GM18909 (cell line): ENCODE data around the gene SRGAP1.
"Not testable (repeated sequence)": the region's sequence is repeated elsewhere in the genome, so short reads cannot be mapped to it uniquely, and the experiment has no call there.

Experiments
- ATAC-seq: cut with Tn5 transposase; IDR thresholded peaks from one replicate; pipeline ENCODE4 v1.9.1; 2021; ENCODE audit warnings: mild to moderate bottlenecking; ENCODE audit not compliant: unreplicated experiment, poor library complexity

SRGAP1 gene

DNA sequence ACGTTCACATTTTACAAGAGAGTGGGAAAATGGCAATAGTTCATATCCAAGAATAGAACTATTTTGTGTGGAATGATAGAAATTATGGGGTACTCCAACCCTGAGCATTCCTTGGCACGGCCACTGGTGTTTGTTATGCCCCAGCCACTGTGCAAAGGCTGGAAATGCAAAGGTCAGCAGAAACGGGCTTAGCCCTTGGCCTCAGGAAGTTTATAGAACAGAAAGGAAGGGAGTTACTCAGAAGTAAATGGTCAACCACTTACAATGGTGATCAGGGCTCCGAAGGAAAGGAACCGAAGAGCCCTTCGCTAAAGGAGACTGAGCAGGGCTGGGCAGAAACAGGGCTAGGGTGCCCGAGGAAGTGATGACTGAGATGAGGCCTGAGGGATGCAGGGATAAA is 332.5 kb downstream of the SRGAP1 start:
- no peak for ATAC-seq

DNA sequence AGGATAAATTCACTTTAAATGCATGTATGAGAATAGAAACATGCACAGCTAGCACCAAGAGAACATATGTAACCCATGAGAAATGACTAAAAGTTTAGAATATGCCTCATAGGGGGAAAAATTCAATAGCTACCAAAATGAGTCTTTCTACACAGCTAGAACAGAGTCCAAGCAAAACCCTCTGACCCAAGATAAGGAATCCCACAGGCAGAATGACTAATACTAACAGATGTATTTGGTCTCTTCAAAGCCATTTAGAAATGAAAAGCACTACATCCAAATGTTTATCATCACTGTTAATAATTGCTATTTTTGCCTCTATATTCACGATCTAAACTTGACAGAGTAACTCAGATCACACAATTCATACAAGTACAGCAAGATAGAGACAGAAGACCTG is 333.6 kb downstream of the SRGAP1 start:
- no peak for ATAC-seq

DNA sequence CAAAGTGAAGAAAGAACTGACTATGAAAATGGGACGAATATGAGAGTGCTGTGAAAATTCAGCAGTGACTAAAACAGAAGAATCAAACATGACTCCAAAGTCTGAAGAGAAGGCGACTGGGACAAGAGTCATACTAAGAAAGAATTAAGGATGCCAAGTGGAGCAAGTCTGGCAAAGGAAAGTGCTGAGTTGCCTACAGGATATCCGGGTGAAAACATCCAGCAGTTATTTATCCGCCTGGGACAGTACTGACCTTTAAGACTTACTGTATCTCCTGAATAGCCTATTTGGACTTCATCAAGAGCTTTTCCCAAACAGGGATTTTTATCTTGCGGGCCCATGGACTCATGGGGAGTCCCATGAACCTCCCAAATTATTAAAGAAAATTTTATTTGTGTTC is 336.5 kb downstream of the SRGAP1 start:
- ATAC-seq, result no peak

DNA sequence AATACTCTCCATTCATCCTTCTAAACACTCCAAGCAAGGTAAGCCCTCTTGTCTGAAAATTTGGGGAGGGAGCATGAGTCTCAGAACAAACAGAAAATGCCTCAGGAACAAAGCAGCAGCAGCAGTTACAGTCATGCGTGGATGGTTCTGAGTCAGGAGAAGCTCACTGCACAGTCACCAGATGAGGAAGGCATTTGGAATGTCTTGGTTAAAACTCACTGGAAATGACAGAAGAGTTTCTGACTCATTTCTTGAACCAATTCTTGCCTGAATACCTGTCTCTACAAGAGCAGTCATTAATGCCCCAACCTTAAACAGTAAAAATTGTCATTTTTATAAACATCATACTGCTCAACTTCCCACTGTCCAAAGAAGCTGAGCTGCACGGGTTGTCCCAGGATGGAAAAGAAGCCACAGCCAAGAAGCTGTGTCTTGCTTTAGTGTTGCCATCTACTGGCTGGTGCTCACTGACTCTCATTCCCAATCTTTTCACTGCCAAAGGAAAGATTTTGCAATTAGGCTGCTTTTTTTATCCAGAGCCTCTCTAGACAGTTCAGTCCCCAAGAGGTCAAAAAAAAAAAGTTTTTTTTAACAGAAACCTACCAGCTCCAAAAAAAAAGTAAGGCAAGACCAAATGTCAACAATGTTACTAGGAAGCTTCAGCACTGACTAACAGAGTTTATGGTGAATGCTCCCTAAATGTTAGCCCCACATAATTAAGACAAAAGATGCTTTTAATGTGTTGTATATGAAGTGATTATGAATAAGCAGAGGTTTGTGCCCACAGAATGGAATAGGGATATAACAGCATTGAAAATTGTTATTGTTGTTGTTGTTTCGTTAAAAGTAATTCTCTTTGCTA is 337.2 kb downstream of the SRGAP1 start:
- ATAC-seq, result no peak

DNA sequence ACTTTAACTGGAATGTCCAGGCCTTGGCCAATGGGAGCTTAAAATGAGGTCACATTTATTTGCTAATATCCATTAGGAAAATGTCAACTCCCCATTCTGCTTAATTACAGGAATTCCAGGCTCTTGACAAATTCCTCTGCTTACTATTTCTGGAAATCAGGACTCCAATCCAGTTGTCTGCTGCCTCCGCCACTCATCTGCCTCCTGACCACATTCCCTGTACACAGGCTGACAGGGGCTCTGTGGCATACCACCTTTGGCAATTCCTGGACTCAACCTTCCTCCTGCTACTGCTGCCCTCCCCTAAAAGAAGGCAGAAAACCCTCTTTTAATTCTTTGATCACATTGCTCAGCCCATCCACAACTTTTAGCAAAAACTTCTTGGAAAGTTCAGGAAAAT is 339.7 kb downstream of the SRGAP1 start:
- ATAC-seq, result no peak

DNA sequence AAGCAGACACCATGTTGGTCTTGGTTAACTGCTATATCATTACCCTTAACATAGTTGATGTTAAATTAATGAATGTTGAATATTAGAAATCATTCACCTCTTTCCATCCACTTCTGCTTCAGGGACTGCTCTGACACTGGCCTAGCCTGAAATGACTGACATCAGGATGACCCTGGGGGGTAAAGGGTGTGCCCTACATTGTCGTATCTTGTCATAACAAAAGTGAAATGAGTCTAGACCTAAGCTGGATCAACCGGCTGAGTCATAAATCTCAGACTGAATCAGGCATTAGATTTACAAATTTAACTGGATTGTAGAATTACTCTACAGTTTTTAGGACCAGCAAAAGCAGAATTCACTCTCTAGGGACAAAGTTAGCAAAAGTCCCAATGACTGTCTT is 342.3 kb downstream of the SRGAP1 start:
- ATAC-seq, result peak; percentile 84

DNA sequence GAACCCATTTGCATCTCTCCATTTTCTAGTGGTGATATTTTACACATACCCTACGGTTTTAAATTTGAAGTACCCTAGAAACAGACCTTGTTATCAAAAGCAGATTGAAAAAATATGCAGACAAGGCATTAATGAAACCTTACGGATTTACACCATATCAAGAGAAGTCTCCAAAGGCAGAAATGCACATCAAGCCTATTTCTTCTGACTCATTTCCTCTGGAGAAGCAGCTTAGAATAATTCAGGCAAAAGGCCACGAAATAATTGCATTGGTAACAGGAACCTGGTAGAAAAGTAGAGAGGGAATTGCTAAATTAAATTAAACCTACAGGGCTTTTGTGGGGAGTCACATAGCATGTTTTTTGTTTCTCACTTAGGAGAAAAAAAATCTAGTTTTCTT is 342.9 kb downstream of the SRGAP1 start:
- ATAC-seq, result no peak

DNA sequence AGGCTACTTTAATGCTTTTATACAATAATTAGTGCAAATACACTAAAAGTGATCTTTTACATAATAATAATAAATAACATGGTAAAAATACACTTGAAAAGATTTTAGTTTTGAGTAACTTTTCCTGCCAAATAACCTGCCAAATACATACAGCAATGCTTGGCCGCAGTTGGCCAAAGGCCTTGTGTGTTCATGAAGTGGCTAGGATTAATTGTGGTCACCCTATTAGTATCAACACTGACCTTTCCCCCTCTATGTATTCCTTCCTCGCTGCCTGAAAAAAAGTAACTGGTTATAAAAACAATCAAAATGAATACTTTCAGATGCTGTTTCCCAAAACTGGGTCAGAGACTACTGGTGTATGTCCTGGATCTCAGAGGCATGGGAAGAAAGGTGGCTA is 343.3 kb downstream of the SRGAP1 start:
- ATAC-seq, result no peak

DNA sequence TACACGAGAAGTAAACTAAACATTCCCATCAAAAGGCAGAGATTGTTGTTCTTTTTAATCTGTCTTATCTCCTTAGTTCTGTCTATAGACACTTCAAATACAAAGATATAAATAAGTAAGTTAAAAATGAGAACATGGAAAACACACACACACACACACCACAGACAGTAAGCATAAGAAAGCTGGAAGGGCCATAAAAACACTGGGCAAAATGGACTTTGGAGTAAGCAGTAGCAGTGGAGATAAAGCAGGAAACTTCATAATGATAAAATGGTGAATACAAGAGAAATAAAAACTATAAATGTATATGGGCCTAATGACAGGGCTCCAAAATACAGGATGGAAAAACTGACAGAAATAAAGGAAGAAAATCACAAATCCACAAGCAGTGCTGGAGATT is 345.0 kb downstream of the SRGAP1 start:
- ATAC-seq, result no peak

DNA sequence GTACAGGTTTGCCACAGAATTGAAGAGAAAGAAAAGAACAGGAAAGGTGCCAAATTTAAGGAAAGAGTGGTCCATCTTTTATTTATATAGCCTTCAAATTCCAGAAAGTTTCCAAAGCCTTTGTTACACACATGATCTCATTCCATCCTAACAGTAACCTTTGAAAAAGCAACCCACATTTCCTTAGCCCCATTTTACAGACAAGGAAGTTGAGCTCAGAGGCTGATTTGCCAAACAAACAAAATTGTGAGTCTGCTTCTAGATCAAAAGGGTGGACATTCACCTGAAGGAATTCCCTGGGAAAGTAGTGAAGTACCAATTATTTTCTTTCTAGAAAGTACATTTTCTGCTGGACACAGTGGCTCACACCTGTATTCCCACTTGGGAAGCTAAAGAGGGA is 345.6 kb downstream of the SRGAP1 start:
- ATAC-seq, result no peak

DNA sequence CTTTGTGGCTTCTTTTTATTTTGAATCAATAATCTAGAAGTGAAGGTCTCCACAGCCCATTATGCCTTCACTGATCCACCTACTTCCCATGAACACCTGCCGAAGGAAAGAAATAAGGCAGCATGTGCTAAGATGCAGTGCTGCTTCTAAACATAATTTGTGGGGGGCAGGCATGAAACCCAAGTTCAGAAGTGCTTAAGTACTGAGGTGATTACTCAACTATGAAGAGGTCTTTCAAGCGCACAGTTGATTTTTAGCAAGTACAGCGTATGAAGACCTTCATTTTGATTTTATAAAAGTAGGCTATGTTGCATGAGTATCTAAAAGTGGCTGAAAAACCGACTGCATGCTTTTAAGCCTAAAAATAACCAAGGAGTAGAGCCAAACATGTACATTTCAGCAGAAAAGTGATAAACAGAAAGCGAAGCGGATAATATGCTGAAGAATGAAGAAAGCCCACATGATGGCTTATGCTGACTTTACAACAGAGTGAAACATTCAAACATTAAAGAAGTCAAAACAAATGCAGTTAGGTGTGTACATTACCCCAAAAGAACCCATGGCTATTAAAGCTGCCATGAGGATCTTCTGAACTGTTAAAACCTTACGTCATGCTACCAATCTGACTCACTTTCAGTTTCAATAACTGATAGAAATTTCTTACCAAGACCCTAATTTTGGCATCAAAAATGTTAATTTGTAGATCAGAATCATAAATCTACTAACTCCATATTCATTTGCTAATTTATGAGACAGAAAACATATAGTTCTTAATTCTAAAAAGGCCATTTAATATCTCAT is 348.3 kb downstream of the SRGAP1 start:
- ATAC-seq, result peak; percentile 99

DNA sequence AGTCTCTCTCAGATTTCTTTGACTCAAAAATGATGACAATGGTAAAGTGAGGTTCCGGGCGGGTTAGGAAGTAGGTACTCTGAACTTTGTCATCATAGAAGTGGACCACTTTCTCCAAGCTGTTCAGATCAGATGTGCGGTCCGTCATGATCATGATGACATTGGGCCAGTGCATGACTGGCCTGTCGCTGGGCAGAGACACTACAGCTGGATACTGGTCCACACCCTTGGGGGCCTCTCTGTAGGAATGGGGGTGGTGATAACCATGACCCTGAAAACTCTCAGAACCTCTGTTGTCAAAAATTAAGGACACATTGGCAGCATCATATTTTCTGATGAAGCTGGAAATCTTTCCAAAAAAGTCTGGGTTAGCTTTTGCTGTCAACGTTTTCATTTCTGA is 349.4 kb downstream of the SRGAP1 start:
- no peak for ATAC-seq

DNA sequence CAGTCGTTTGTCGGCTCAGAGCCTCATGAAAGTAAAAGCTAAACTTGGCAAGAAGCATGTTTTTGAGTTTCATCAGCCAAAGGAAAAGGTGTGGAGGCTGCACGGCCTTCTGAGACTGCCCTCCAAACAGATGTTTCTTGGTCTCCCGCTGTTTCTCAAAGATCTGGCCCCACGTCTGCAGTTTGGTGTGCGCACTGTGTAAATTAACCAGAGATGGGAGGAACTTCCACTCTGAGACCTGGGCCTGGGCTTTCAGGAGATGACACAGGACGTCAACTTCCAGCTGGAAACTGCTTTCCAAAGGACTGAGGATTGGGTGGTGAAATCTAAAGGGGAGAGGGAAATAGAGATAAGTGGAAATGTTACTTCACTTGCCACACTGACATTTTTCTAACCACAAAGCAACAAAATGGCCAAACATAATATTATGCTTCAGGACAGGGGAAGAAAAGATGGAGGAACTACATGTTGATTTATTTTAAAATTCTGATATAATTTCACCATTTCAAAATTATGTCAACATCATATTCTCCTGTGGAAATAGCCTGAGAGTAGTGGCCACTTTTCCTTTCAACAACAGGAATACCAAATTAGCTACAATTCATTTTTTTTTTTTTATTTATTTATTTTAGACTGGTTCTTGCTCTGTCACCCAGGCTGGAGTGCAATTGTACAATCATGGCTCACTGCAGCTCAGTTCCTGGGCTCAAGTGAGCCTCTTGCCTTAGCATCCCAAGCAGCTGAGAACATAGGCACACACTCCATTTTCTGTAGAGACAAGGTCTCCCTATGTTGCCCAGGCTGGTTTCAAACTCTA is 350.0 kb downstream of the SRGAP1 start:
- no peak for ATAC-seq

DNA sequence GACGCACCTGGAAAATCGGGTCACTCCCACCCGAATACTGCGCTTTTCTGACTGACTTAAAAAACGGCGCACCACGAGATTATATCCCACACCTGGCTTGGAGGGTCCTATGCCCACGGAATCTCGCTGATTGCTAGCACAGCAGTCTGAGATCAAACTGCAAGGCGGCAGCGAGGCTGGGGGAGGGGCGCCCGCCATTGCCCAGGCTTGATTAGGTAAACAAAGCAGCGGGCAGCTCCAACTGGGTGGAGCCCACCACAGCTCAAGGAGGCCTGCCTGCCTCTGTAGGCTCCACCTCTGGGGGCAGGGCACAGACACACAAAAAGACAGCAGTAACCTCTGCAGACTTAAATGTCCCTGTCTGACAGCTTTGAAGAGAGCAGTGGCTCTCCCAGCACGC is 351.3 kb downstream of the SRGAP1 start:
- not testable (repeated sequence) for ATAC-seq

DNA sequence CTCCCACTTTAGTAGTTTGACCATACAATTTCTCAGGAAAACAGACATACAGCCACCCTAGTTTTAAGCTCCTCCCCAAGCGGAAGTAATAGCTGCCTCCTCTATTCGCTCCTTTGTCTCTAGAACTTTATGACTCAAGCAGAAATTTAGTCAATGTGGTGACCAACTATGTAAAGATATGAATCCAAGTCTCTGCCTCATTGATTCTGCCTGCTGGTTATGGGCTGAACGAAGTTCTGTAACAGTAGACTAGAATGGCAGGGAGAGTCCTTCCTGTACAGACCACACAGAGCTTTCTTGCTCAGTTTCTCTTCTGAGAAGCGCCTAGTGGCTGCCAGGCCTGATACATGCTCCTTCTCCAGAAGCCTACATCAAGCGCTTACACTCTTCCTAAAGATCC is 358.5 kb downstream of the SRGAP1 start:
- no peak for ATAC-seq

DNA sequence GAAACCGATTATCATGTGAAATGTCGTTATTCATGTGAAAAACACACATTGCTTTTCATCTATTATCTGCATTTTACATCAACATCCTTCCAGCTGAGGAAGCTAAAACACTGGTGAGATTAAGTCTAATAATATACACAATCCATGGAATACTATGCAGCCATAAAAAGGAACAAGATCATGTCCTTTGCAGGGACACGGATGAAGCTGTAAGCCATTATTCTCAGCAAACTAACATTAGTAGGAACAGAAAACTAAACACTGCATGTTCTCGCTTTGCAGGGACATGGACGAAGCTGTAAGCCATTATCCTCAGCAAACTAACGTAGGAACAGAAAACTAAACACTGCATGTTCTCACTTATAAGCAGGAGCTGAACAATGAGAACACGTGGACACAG is 359.3 kb downstream of the SRGAP1 start:
- no peak for ATAC-seq

DNA sequence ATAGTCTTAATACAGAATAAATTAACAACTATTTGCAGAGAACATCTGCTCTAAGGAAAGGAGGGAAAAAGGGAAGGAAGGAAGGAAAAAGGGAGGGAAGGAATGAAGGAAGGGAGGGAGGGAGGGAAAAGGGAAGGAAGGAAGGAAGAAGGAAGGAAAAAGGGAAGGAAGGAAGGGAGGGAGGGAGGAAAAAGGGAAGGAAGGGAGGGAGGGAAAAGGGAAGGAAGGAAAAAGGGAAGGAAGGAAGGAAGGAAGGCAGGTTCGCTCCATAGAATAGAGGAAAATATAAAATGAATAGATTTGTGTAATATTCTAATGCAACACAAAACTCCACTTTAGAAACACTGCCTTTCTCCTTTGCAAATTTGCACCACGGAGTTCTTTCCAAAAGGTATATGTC is 361.0 kb downstream of the SRGAP1 start:
- no peak for ATAC-seq

DNA sequence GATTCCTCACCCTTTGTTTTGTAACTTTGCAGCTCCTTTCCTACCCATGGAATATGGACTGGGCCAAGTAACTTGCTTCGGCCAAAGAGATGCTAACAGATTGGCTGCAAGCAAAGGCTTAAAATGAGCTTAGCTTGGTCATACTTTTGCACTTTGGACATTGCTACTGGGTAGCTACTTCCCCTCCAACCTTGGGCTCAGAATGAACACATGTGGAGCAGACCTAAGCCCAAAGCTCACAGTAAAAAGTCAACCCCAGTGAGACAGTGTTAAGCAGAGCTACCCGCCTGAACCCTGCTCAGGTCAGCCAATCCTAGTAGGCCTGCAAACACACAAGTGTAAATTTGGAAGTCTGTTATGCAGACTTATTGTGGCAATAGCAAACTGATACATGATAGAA is 363.0 kb downstream of the SRGAP1 start:
- no peak for ATAC-seq
